Stimulated activated CD8-positive, alpha-beta memory T cell treated with anti-CD3 and anti-CD28 coated beads, Interleukin-4, amount 100 ng/mL, for 1 hour (primary cell): ENCODE measurements around the gene SWAP70.

ENCODE experiments used
- DNase-seq, 2 donors: peaks; one replicate each; pipeline ENCODE4 v3.0.0-alpha.2; 2020; ENCODE audit warnings: low read depth in 2 of 2, low spot score in 1 of 2

Gene SWAP70

GRCh38 chr11:9651481-9651880, 12.4 kb upstream of the SWAP70 start:
- no peak for DNase-seq

GRCh38 chr11:9651899-9652748, 11.8 kb upstream of the SWAP70 start:
- no peak for DNase-seq

DNA sequence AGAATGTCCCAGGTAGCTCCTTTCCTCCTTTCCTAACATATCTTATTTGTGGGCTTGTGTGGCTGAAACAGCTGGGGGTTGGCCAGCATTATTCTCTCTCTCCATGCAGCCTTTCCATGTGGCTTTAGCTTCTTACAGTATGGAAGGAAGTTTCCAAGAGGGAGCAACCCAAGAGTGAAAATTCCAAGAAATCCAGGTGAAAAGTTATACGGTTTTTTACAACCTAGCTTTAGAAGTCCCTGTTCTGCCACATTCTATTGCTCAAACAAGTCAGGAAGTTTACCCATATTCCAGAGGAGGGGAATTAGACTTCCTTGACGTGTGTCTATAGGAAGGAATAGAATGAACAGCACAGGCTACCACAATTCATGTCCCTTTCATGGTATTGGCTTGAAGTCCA, 10.0 kb upstream of the SWAP70 start:
- no peak for DNase-seq

DNA sequence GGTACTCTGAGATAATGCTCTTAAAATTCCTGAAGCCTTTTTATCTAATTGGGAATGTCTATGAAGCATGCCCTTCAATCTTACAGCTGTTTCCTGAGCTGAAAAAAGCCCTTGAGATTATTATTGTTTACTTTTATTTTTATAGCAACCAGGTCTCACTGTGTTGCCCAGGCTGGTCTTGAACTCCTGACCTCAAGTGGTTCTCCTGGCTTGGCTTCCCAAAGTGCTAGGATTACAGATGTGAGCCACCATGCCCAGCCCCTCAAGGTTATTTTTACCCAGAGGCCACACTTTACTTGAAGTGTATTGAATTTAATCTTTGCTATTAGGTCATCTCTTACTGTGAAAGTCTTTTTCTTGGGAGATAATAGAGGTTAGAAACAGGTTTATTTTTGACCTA, 7.0 kb upstream of the SWAP70 start:
- no peak for DNase-seq

- no peak for DNase-seq
These were observed 6.3 kb upstream of the SWAP70 start for GRCh38 chr11:9657531-9657930.

GRCh38 chr11:9660886-9661285, 3.0 kb upstream of the SWAP70 start:
- no peak for DNase-seq

GRCh38 chr11:9662273-9662672, 1.6 kb upstream of the SWAP70 start:
- no peak for DNase-seq

DNA sequence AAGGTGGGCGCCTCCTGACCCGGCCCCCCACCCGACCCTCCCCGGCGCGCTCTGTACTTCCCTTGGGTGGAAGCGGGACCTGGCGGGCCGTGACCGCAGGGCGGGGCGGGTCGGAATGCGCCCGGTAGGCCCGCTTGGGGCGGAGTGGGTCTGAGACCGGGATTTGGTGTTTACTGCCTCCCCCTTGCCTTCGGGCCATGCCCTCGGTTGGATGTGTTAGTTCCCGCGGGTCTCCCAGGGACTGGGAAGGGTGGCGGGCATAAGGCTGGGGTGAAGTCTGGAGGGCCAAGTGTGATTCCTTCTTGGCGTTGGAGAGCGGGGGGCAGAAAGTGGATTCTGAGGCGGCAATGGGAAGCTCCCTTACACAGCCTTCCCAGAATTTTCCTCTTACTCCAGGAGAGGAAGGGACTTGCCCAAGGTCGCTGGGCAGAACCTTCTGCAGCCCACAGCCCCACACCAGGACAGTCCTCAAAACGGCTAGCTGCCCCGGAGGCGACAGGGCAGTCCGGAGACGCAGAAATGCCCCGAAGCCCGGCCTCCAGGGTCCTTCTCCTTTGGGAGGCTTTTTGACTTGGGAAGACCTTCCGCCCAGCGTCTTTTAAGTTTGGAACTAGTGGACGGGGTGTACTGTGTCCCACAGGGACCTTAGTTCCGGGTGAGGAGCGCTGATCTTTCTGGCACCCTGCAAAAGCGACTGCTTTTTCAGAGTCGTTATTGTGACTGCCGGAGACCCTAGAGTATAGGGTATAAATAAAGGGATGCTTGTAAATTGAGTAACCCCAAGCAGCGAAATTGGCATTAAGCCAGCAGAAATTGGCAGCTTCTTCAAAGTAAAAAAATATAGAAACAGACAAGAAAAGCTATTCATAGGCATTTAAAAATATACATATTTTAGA, 647 bp downstream of the SWAP70 start:
- DNase-seq = no peak

DNA sequence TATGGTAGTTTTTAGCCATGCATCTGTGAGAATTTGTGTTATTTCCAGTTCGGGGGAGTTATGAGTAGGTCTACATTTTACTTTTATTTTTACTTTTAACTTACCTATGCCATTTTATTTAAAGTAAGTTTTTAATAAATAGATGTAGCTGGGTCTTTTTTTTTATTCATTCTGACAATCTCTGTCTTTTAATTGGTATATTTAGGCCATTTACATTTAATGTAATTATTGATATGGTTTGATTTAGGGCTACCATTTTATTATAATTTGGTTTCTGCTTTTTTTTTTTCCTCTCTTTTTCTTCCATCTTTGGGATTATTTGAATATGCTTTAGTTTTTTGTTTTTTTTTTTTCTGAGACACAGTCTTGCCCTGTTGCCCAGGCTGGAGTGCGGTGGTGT, 1.9 kb downstream of the SWAP70 start:
- no peak for DNase-seq

GRCh38 chr11:9669954-9670353, 6.1 kb downstream of the SWAP70 start:
- no peak for DNase-seq

DNA sequence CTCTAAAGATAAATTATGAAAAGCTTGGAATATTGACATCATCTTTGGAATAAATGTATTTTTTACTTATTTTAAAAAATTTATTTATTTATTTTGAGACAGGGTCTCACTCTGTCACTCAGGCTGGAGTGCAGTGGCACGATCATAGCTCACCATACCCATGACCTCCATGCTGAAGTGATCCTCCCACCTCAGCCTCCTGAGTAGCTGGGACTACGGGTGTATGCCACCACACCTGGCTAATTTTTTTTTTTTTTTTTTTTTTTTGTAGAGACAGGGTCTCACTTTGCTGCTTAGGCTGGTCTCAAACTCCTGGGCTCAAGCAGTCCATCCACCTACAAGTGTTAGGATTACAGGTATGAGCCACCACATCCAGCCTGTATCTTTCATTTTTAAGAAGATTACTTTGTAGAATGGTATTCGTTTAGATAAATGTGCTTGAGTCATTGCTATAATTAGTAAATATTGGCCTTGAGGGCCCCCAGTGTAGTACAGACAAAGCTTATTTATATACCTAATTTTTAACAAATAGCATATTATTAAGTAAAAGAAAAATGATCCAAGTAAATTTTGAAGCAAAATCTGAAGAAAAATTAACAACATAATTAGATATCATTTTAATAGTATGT, 8.5 kb downstream of the SWAP70 start:
- DNase-seq = no peak

- no peak for DNase-seq
These were observed 9.0 kb downstream of the SWAP70 start for GRCh38 chr11:9672918-9673317.

GRCh38 chr11:9675691-9676090, 11.8 kb downstream of the SWAP70 start:
- DNase-seq = no peak

GRCh38 chr11:9677951-9678350, 14.1 kb downstream of the SWAP70 start:
- no peak for DNase-seq

DNA sequence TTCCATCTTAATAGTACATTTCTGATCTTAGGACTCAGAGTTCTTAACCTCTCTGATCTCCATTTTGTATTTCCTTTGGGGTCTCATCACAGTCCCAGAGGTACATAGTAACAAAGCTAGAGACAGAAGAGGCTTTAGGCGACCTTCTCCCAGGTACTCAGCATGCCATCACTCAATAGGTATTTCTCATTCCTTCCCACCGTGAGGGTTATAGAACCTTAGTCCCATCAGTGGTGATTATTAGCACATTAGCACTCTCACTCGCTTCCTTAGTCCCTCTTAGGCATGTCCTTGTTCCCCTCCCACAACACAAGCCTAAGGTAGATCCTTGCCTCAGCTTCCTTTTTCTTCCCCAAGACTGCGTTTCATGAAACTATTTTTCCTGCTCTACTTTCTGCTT, 14.7 kb downstream of the SWAP70 start:
- no peak for DNase-seq

DNA sequence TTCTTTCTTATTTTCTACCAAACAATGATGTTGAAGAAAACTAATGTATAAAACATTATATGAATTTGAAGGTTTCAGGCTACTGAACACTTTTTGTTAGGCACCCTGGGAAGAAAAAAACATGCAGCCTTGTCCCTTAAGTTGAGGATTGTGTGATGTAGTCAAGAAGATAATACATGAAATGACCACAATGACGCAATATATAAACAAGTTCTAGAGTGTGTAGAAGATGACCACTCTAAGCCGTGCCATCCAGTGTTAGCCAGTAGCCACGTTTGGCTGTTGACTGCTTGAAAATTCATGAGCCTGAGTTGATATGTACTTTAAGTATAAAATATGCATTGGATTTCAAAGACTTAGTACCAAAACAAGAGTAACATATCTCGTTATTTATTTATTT, 16.2 kb downstream of the SWAP70 start:
- no peak for DNase-seq

GRCh38 chr11:9681583-9682372, 17.9 kb downstream of the SWAP70 start:
- DNase-seq = no peak

- no peak for DNase-seq
These were observed 24.0 kb downstream of the SWAP70 start for GRCh38 chr11:9687711-9688477.

DNA sequence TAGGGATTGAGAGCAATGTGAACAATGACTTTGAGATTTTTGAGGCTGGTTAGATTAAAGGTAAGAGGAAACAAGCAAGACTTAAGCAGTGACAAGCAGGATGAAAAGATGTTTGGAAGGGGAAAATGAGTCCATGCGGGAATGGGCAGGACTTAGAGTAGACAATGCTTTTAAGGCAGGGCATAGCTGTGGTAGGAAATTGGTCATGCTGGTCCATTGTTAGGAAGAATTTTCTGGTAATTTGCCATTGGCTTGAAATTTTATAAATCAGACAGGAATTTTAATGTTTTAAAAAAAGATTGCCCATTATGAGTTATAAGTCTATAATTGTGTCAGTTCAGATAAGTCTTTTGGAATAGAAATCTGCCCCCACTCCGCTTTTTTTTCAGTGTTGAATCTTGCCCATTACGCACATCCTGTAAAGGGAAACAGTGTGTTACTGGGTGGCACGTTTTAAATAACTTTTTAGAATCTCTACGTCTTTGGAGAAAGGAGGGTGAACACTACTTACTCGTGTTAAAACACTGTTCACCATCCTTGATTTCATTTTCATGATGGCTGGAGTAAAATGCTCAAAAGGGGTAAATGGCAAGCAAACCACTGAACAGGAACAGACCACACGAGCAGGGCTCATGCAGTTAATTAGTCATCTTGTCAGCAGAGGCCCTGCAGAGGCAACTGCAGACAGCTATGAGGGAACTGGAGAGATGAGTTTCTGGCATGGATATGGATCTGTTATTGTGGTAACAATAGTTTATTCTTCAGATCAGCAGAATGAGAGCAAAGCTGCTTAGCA, 25.0 kb downstream of the SWAP70 start:
- no peak for DNase-seq
